GM23338 (cell line): ENCODE results near the gene USP50. TPM values are rescaled to one million over a fixed set of nuclear protein-coding genes. Genes with fewer than 3 reads are reported as not detected.

Experiments
- ATAC-seq: fragments of 200-7000 bp; cut with Tn5 transposase; 3 replicates; pipeline ENCODE4 v1.9.1; 2020
- DNase-seq: peaks from one replicate; pipeline ENCODE4 v3.0.0-alpha.2; 2015; ENCODE audit warnings: low spot score
- H2AFZ ChIP-seq: fragments of 200-600 bp; sonication (generic); 2 replicates; pipeline ENCODE4 v1.8.0; 2016; ENCODE audit warnings: antibody characterized with exemption, mild to moderate bottlenecking, moderate library complexity
- H3F3A ChIP-seq: fragments of 200-600 bp; sonication (generic); replicated peaks from 2 replicates; pipeline ENCODE4 v1.8.0; 2017; ENCODE audit warnings: antibody characterized with exemption, mixed run types, low read depth
- H3K27ac ChIP-seq: fragments of 200-600 bp; sonication (generic); 2 replicates; pipeline ENCODE4 v1.6.1; 2016; ENCODE audit warnings: low read depth
- H3K27me3 ChIP-seq: fragments of 200-600 bp; sonication (generic); 2 replicates; pipeline ENCODE4 v1.8.0; 2016; ENCODE audit warnings: mild to moderate bottlenecking, mixed run types, moderate library complexity; ENCODE audit not compliant: insufficient read depth
- H3K36me3 ChIP-seq: fragments of 200-600 bp; sonication (generic); 2 replicates; pipeline ENCODE4 v1.8.0; 2016; ENCODE audit warnings: mild to moderate bottlenecking; ENCODE audit not compliant: insufficient read depth
- H3K4me1 ChIP-seq: fragments of 200-600 bp; sonication (generic); 2 replicates; pipeline ENCODE4 v1.8.0; 2016; ENCODE audit warnings: mild to moderate bottlenecking, moderate library complexity; ENCODE audit not compliant: insufficient read depth
- H3K4me2 ChIP-seq: fragments of 200-600 bp; sonication (generic); 2 replicates; pipeline ENCODE4 v1.7.1; 2017; ENCODE audit warnings: mixed run types
- H3K4me3 ChIP-seq: fragments of 200-600 bp; sonication (generic); 2 replicates; pipeline ENCODE4 v1.6.1; 2016; ENCODE audit warnings: mixed run types
- H3K79me2 ChIP-seq: fragments of 200-600 bp; sonication (generic); replicated peaks from 2 replicates; pipeline ENCODE4 v1.8.0; 2017; ENCODE audit warnings: mild to moderate bottlenecking; ENCODE audit not compliant: insufficient read depth
- H3K9me2 ChIP-seq: fragments of 200-600 bp; sonication (generic); 2 replicates; pipeline ENCODE4 v1.8.0; 2017; ENCODE audit not compliant: insufficient read depth
- H4K20me1 ChIP-seq: fragments of 200-600 bp; sonication (generic); replicated peaks from 2 replicates; pipeline ENCODE4 v1.8.0; 2017; ENCODE audit warnings: mild to moderate bottlenecking; ENCODE audit not compliant: insufficient read depth
- H3K27ac Mint-ChIP-seq: 2 replicates; pipeline ENCODE4 v1.8.0; 2020; ENCODE audit warnings: inconsistent platforms, mild to moderate bottlenecking, moderate library complexity, mixed read lengths
- H3K27me3 Mint-ChIP-seq: 3 replicates; pipeline ENCODE4 v1.8.0; 2022; ENCODE audit warnings: low read depth, mild to moderate bottlenecking, moderate library complexity, mixed read lengths, inconsistent platforms; ENCODE audit not compliant: insufficient read depth, poor library complexity
- H3K36me3 Mint-ChIP-seq: 3 replicates; pipeline ENCODE4 v1.8.0; 2021; ENCODE audit warnings: low read depth, mild to moderate bottlenecking, inconsistent platforms, moderate library complexity, mixed read lengths
- H3K4me1 Mint-ChIP-seq: 3 replicates; pipeline ENCODE4 v1.8.0; 2020; ENCODE audit warnings: mild to moderate bottlenecking, inconsistent platforms, mixed read lengths
- H3K4me3 Mint-ChIP-seq: 3 replicates; pipeline ENCODE4 v1.8.0; 2021; ENCODE audit warnings: moderate library complexity, mild to moderate bottlenecking, inconsistent platforms, mixed read lengths
- H3K9me3 Mint-ChIP-seq: 3 replicates; pipeline ENCODE4 v1.8.0; 2020; ENCODE audit warnings: moderate library complexity, mild to moderate bottlenecking, inconsistent platforms, mixed read lengths
- CREB1 ChIP-seq: fragments of 250-450 bp; sonication (Bioruptor Pico); IDR thresholded peaks from 2 replicates; pipeline ENCODE4 v1.5.0; 2020; ENCODE audit warnings: low read depth, mild to moderate bottlenecking, moderate library complexity
- EZH2 ChIP-seq: fragments of 200-600 bp; sonication (generic); IDR thresholded peaks from one replicate; pipeline ENCODE4 v1.8.0; 2017; ENCODE audit warnings: antibody characterized with exemption, mild to moderate bottlenecking, low read depth; ENCODE audit not compliant: unreplicated experiment
- JUNB ChIP-seq: IDR thresholded peaks from one replicate; pipeline ENCODE4 v1.6.1; 2016; ENCODE audit warnings: antibody characterized with exemption; ENCODE audit not compliant: unreplicated experiment
- NANOG ChIP-seq: IDR thresholded peaks from 2 replicates; pipeline ENCODE4 v1.6.1; 2016; ENCODE audit warnings: antibody characterized with exemption, borderline replicate concordance
- STAT1 ChIP-seq: IDR thresholded peaks from one replicate; pipeline ENCODE4 v1.6.1; 2016; ENCODE audit warnings: antibody characterized with exemption; ENCODE audit not compliant: unreplicated experiment
- ZNF114 ChIP-seq: fragments of 250-450 bp; sonication (Bioruptor Pico); IDR thresholded peaks from 2 replicates; pipeline ENCODE4 v1.5.0; 2020; ENCODE audit warnings: mild to moderate bottlenecking, moderate library complexity
- ZNF331 ChIP-seq: fragments of 250-450 bp; sonication (Bioruptor Pico); IDR thresholded peaks from 2 replicates; pipeline ENCODE4 v1.5.0; 2020; ENCODE audit warnings: low read depth, mild to moderate bottlenecking, moderate library complexity
- polyA plus RNA-seq: library from polyadenylated mRNA; unstranded; fragments of >200 nt; fragmentation: Nextera tagmentation; extraction: Ambion mirVana; gene quantifications from 2 replicates; pipeline ENCODE4 v1.2.1, GENCODE V29; 2016
- total RNA-seq: library from RNA; depleted of rRNA; stranded (reverse); fragments of >200 nt; shearing (Covaris generic); gene quantifications from 2 replicates; pipeline ENCODE4 v1.2.3, GENCODE V29; 2014
- TF ChIP-seq, protein P1 (sequence below): IDR thresholded peaks from 2 replicates; pipeline ENCODE4 v1.6.1; 2016; ENCODE audit warnings: antibody characterized with exemption
- TF ChIP-seq, protein P2 (sequence below): fragments of 250-450 bp; sonication (Bioruptor Pico); IDR thresholded peaks from 2 replicates; pipeline ENCODE4 v1.5.0; 2020; ENCODE audit warnings: mild to moderate bottlenecking, moderate library complexity

USP50 gene
- total and polyA plus RNA-seq, 2 experiments from 2014 or later: 6.3 TPM; not detected in 1

DNA sequence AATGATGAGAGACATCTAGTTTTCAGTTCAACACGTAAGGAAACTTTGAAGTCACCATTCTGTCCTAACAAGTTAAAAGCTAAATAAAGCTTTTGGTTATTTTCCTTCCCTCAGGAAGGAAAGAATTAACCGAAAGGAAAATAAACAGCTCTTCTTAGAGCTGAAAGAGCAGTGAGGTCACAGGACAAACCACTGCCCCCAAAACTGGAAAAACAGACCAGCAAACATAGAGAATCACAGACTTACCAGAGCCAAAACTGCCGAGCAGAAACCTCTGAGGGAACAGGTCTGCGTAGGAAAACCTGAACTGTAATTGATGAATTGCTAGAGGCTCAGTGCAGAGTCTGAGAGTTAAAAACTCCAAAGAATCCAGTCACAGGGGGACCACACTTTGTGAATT lies 14.7 kb downstream of the USP50 start:
- Histone ChIP-seq H3K79me2 (no peaks in the 10 kb centered on the region), H3K9me2 (no peaks in the 10 kb centered on the region), H3K4me3 (no peak overlapping the region), H3K27me3 (no peaks in the 10 kb centered on the region), H3K36me3 (no peaks in the 10 kb centered on the region), H3K4me2 (no peak overlapping the region), H3K27ac (no peak overlapping the region), H3F3A (no peaks in the 10 kb centered on the region), H2AFZ (peak overlapping the region; percentile 88), H4K20me1 (no peaks in the 10 kb centered on the region), H3K4me1 (no peaks in the 10 kb centered on the region)
- no peaks in the 10 kb centered on the region for H3K9me3 Mint-ChIP-seq
- H3K36me3 Mint-ChIP-seq: no peaks in the 10 kb centered on the region
- H3K4me3 Mint-ChIP-seq: no peak overlapping the region
- TF ChIP-seq CREB1 (CRISPR knock-in tag): no peak
- TF ChIP-seq, protein P1, sequence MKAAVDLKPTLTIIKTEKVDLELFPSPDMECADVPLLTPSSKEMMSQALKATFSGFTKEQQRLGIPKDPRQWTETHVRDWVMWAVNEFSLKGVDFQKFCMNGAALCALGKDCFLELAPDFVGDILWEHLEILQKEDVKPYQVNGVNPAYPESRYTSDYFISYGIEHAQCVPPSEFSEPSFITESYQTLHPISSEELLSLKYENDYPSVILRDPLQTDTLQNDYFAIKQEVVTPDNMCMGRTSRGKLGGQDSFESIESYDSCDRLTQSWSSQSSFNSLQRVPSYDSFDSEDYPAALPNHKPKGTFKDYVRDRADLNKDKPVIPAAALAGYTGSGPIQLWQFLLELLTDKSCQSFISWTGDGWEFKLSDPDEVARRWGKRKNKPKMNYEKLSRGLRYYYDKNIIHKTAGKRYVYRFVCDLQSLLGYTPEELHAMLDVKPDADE: no peak
- TF ChIP-seq JUNB: no peak
- TF ChIP-seq ZNF114 (CRISPR knock-in tag): no peak
- TF ChIP-seq NANOG: no peak
- H3K27me3 Mint-ChIP-seq: peaks cover 2% of the 10 kb centered on the region
- ATAC-seq: no peak
- no peaks in the 10 kb centered on the region for H3K4me1 Mint-ChIP-seq
- no peak overlapping the region for H3K27ac Mint-ChIP-seq
- no peak for DNase-seq

DNA sequence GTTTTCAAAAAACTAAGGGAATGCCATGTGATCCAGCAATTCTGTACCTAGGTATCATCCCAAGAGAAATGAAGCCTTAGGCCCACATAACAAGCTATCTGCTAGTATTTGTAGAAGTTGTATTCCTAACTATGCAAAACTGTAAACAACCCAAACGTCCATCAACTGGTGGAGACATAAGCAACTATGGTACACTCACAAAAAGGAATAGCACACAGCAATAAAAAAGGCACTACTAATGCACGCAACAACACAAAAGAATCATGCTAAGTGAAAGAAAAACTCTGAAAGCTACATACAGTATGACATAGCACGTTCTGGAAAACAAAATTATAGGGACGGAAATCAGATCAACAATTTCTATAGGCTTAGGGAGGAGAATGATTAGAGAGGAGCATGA lies 15.3 kb downstream of the USP50 start:
- H3K27ac Mint-ChIP-seq: no peak overlapping the region
- no peak overlapping the region for H3K27ac ChIP-seq
- no peak overlapping the region for H2AFZ ChIP-seq
- TF ChIP-seq STAT1: no peak
- TF ChIP-seq, protein P2, sequence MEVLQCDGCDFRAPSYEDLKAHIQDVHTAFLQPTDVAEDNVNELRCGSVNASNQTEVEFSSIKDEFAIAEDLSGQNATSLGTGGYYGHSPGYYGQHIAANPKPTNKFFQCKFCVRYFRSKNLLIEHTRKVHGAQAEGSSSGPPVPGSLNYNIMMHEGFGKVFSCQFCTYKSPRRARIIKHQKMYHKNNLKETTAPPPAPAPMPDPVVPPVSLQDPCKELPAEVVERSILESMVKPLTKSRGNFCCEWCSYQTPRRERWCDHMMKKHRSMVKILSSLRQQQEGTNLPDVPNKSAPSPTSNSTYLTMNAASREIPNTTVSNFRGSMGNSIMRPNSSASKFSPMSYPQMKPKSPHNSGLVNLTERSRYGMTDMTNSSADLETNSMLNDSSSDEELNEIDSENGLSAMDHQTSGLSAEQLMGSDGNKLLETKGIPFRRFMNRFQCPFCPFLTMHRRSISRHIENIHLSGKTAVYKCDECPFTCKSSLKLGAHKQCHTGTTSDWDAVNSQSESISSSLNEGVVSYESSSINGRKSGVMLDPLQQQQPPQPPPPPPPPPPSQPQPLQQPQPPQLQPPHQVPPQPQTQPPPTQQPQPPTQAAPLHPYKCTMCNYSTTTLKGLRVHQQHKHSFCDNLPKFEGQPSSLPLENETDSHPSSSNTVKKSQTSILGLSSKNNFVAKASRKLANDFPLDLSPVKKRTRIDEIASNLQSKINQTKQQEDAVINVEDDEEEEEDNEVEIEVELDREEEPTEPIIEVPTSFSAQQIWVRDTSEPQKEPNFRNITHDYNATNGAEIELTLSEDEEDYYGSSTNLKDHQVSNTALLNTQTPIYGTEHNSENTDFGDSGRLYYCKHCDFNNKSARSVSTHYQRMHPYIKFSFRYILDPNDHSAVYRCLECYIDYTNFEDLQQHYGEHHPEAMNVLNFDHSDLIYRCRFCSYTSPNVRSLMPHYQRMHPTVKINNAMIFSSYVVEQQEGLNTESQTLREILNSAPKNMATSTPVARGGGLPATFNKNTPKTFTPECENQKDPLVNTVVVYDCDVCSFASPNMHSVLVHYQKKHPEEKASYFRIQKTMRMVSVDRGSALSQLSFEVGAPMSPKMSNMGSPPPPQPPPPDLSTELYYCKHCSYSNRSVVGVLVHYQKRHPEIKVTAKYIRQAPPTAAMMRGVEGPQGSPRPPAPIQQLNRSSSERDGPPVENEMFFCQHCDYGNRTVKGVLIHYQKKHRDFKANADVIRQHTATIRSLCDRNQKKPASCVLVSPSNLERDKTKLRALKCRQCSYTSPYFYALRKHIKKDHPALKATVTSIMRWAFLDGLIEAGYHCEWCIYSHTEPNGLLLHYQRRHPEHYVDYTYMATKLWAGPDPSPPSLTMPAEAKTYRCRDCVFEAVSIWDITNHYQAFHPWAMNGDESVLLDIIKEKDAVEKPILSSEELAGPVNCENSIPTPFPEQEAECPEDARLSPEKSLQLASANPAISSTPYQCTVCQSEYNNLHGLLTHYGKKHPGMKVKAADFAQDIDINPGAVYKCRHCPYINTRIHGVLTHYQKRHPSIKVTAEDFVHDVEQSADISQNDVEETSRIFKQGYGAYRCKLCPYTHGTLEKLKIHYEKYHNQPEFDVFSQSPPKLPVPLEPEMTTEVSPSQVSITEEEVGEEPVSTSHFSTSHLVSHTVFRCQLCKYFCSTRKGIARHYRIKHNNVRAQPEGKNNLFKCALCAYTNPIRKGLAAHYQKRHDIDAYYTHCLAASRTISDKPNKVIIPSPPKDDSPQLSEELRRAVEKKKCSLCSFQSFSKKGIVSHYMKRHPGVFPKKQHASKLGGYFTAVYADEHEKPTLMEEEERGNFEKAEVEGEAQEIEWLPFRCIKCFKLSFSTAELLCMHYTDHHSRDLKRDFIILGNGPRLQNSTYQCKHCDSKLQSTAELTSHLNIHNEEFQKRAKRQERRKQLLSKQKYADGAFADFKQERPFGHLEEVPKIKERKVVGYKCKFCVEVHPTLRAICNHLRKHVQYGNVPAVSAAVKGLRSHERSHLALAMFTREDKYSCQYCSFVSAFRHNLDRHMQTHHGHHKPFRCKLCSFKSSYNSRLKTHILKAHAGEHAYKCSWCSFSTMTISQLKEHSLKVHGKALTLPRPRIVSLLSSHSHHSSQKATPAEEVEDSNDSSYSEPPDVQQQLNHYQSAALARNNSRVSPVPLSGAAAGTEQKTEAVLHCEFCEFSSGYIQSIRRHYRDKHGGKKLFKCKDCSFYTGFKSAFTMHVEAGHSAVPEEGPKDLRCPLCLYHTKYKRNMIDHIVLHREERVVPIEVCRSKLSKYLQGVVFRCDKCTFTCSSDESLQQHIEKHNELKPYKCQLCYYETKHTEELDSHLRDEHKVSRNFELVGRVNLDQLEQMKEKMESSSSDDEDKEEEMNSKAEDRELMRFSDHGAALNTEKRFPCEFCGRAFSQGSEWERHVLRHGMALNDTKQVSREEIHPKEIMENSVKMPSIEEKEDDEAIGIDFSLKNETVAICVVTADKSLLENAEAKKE (CRISPR knock-in tag): no peak
- no peak for TF ChIP-seq JUNB
- no peak for TF ChIP-seq ZNF114 (CRISPR knock-in tag)
- TF ChIP-seq EZH2: no peak
- TF ChIP-seq, protein P1: no peak
- TF ChIP-seq CREB1 (CRISPR knock-in tag): no peak
- no peak for TF ChIP-seq ZNF331 (CRISPR knock-in tag)
- no peak for TF ChIP-seq NANOG
- no peaks in the 10 kb centered on the region for H3K36me3 ChIP-seq
- H3K4me2 ChIP-seq: no peak overlapping the region
- H3K79me2 ChIP-seq: no peaks in the 10 kb centered on the region
- no peaks in the 10 kb centered on the region for H3K4me1 Mint-ChIP-seq
- H3F3A ChIP-seq: no peaks in the 10 kb centered on the region
- H3K27me3 Mint-ChIP-seq: peaks cover 2% of the 10 kb centered on the region
- no peaks in the 10 kb centered on the region for H4K20me1 ChIP-seq
- no peaks in the 10 kb centered on the region for H3K9me3 Mint-ChIP-seq
- H3K4me1 ChIP-seq: no peaks in the 10 kb centered on the region
- no peak overlapping the region for H3K4me3 Mint-ChIP-seq
- H3K27me3 ChIP-seq: no peaks in the 10 kb centered on the region
- no peak overlapping the region for H3K4me3 ChIP-seq
- H3K36me3 Mint-ChIP-seq: no peaks in the 10 kb centered on the region
- ATAC-seq: no peak
- no peak for DNase-seq
- no peaks in the 10 kb centered on the region for H3K9me2 ChIP-seq
